Left lobe of liver (tissue), 2 donors: ENCODE data around the gene MAJIN. TPM values are rescaled to one million over a fixed set of nuclear protein-coding genes. Genes with fewer than 3 reads are reported as not detected.
"Not testable (repeated sequence)": the region's sequence is repeated elsewhere in the genome, so short reads cannot be mapped to it uniquely, and the experiment has no call there.

Experiments
- ATAC-seq: fragments of 200-7000 bp; cut with Tn5 transposase; one replicate; pipeline ENCODE4 v1.9.1; 2020; ENCODE audit warnings: mild to moderate bottlenecking, moderate library complexity
- DNase-seq: peaks from one replicate; pipeline ENCODE4 v3.0.0-alpha.2; 2020; ENCODE audit warnings: low spot score
- total RNA-seq: library from RNA; stranded (reverse); gene quantifications from one replicate; pipeline ENCODE4 v1.2.1, GENCODE V29; 2021
- donor health status: DM: no; HTN: no; CAD: no; lungs with moderate emphysema.
- donor health status: DM: no; HTN: yes; CAD: no.

MAJIN gene
- total RNA-seq, 1 donor from 2014 or later, result not detected

DNA sequence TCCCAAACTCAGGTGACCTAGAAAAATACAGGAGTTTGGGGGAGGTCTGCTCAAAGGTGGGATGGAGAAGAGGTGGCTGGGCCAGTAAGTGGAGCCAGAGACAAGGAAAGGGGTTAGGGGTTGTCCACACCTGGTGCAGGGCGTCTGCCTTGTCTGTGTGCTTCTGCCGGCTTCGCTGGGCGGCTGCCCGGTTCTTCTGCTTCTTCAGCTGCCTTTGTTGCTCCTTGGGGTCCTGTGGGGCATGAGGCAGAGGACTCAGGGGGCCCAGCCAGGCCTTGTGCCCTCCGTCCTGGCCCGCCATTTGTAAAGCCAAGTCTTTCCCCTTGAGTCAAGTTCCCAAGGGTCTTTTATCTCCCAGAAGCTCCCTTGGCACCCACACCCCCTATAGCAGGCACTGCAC, 22.4 kb upstream of the MAJIN start:
- ATAC-seq, result no peak

DNA sequence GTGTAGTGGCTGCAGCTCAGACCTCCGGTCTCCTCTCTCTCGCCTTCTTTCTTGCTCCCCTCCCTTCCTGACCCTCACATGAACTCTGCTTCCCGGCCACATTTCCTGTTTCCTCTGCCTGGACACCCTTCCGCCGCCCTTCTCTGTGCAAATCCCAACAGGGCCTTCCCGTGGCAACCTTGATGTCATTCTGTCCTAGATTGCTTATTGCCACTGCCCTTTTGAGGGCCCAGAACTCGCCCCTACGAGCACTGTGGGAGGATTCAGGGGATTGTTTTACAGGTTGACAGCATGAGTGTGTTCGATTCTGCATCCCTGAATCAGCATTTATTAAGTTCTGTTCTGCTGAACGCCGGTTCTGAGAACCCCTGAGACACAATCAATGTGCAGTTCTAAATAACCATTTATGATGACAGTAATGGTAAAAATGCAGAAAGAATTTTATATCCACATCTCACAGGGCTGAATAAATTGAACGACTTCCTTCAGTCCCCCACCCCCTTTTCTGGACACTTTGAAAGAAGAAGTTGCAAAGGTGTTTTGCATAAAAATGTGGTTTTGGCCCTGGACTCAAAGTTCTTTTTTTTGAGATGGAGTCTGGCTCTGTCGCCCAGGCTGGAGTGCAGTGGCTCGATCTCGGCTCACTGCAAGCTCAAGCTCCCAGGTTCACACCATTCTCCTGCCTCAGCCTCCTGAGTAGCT, 18.5 kb upstream of the MAJIN start:
- DNase-seq (no peak), ATAC-seq (peak; percentile 67)

More for the DNA sequence above, 22.4 kb upstream of the MAJIN start:
- no peak for DNase-seq

DNA sequence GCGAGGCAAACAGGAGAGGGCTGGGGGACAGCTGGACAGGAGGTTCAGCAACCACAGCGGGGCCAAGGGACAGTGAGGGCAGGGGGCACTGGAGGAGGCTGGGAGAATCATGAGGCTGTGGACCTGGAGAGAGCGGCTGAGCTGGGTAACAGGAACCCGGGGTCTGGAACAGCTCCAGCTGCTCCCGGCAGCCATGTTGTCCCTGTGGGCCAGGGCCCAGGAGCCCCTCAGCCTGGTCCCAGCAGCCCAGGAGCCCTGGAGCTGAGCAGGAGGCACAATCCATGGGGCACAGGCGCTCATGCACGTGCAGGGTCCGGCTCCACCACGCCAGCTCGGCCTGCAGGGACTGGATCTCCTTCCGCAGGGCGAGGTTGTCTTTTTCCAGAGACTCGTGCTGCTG, 17.5 kb upstream of the MAJIN start:
- no peak for DNase-seq
- peak; percentile 20 for ATAC-seq

DNA sequence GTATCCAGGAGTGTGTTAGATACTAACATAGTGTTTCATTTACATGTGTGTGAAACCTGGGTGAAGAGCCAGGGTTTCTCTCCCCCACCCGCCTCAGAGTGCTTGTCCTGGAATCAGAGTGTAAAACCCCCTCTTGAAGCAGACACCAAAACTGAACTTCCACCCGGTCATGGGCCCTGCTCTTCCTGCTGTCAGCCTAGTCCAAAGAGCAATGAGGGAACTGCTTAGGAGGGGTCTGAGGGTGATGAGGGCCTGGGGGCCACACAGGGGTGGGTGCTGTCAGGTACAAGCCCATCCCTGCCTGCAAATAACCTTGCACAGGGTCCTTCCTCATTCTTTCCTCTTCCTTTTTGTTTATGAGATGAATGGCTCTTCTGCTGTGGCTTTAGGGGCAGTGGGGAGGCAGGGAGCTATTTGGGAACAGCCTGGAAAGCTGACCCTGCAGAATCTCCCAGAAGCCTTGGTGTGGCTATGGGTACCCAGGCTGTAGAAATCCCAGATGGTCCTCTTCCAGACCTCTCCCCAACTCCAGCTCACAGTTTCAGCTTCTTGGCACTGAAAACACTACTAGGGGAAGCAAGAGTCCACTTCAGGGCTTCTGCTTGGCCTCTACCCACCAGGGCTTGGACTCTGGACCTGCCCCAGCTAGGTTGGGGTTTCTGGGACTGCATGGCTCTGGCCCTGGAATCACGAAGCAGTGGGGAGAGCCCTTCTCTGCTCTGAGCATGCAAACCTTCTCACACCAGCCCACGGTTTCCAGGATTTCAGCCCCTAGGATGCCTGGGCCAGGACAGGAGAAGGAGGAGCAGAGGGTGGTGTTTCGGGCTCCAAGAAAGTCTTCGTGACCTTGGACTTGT, 16.3 kb upstream of the MAJIN start:
- ATAC-seq (peak; percentile 80), DNase-seq (no peak)

DNA sequence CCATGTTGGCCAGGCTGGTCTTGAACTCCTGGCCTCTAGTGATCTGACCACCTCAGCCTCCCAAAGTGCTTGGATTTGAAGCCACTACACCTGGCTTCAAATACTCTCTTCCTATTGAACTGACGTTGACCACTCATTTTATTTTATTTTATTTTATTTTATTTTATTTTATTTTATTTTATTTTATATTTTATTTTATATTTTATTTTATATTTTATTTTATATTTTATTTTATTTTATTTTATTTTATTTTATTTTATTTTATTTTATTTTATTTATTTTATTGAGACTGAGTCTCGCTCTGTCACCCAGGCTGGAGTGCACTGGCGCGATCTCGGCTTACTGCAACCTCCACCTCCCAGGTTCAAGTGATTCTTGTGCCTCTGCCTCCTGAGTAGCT, 11.4 kb upstream of the MAJIN start:
- DNase-seq, ATAC-seq: not testable (repeated sequence)

DNA sequence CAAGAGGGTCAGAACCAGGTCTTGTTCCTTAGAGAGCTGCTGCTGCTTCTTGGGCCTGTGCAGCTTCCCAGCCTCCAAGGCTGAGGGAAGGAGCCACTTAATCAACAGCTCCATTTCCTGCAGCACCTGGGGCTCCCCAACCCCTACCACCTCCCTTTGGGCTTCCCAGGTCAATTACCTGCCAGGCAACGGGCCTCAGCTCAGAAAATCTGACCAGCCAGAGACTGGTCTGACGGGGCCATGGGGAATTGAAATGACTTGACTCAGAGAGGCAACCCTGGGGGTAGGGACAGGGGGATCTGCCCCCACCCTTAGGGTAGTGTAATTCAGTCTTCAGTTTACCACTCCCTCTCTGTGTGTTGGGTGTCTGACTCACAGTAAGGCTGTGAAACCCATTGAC, 4.7 kb upstream of the MAJIN start:
- DNase-seq (no peak), ATAC-seq (no peak)

DNA sequence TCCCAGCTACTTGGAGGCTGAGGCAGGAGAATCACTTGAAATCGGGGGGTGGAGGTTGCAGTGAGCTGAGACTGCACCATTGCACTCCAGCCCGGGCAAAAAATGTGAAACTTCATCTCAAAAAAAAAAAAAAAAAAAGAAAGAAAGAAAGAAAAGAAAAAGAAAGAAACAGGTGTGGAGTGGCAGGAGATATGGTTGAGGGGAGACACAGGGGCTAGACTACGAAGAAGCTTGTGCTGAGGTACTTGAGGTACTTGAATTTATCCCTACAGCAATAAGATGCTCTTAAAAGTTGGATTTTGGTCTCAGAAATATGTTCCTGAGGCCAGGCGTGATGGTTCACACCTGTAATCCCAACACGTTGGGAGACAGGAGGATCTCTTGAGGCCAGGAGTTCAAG, 2.2 kb upstream of the MAJIN start:
- no peak for ATAC-seq
- DNase-seq, result no peak

DNA sequence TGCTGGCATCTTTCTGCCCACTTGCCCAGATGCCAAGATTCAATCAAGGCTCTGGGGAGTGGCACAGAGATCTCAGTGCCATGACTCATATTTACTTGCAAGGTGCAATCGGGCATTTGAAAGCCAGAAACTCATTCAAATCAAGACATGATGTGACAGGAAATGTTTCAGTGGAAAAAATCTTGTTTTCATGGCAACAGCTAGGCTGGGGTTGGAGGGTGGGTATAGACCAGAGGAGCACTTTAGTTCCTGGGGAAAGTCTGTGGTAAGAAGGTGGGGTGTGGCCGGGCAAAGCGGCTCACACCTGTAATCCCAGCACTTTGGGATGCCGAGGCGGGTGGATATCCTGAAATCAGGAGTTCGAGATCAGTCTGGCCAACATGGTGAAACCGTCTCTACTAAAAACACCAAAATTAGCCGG, 1.2 kb downstream of the MAJIN start:
- ATAC-seq, result no peak
- no peak for DNase-seq

DNA sequence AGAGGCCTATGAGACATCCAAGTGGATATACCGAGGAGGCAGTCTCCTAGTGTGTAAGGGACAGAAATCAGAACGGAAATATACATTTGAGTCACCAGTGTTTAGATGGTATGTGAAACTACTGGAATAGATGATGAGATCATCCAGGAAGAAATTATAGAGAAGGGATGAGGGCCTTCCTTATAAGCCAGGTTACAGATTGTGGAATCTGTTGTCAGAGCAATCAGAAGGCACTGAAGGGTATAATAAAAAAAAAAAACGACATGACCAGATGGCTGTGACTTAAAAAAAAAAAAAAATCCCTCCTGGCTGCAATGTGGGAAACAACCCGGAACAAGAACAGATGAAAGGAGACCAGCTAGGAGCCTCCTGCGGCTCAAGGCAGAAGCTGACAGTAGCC, 2.7 kb downstream of the MAJIN start:
- ATAC-seq (no peak), DNase-seq (no peak)

DNA sequence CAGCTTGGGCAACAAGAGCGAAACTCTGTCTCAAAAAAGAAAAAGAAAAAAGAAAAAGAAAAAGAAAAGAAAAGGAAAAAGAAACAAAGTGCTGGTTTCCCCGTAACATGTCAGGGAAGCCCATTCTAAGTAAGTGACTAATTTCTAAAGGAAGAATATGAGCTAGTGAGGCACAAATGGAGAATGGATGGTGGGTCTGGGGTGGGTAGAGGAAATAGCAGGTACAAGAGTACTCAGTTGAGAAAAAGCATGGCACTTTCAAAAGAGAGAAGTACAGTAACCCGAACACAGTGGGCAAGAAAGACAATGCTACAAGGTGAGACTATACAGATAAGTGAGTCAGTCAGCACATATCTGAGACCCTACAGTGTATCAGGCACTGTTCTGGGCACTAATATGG, 4.5 kb downstream of the MAJIN start:
- DNase-seq (no peak), ATAC-seq (no peak)

DNA sequence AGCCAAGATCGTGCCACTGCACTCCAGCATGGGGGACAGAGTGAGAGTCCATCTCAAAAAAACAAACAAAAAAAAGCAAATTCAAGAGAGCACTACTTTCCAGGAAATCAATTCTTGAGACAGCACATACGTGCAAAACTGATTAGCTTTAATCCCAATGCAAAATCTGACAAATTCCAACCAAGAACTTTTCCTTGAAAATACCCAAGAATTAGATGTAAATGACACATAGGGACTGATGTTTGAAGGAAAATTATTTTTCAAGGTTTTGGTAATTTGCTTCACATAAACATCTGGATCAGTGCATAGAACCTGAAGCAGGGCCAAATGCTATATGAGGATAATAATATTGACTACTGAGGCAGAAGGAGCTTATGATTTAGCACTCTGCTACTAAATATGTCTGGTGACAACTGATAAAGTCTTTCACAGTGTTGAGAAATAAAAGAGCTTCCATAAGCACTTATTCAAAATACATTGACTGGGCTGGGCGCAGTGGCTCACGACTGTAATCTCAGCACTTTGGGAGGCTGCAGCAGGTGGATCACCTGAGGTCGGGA, 8.8 kb downstream of the MAJIN start:
- DNase-seq, result no peak
- no peak for ATAC-seq

DNA sequence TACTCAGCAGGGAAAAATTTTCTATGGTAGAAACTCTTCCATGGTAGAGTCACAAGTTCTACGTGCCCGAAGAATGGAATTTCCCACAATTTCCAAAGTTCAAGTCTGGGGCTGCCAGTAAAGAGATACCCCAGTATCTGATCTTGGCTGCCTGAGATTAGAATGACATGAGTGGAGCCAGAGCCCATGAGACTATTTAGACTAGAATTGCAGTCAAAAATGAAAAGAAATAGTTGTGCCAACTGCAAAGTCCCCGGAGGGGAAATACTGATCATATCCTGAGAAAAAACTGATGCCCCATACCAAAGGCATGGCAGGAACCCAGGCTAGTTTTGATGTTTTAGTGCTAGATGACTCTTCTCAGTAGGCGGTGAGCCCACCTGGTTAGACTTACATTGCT, 11.2 kb downstream of the MAJIN start:
- DNase-seq (no peak), ATAC-seq (no peak)

DNA sequence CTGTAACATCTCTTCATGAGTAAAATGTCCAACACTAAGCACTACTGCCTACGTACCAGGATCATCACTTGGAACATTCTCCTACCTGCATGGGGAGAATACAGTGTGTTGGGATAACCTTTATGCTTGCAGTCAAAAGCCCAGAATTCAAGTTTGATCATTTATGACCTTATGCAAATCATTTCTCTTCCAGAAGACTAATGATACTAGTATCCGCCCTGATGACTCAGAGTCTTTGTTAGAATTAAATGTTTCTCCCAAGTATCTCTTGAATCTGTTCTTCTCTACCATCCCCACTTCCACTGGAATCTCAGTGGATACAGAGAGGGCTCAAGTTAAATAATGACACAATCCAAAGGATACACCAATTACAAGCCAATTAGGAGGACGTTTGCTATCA, 12.4 kb downstream of the MAJIN start:
- DNase-seq (no peak), ATAC-seq (no peak)

DNA sequence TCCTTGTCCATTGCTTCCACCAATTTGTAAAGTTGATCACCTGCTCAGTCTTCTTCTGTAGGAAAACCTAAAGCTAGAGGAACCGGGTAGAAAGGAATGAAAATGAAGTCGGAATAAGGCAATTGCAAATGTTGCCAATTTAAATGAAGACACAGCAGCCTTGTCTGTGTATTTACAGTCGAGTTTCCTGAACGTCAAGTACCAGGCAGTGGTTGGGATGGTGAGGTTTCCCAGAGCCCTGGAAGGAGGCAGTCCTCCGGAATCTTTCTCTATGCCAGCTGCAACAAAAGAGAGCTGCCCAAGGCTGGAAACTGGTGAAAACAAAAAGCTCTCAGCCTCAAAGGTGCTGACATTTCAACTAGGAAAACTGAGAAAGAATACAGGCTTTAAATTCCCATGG, 17.7 kb downstream of the MAJIN start:
- ATAC-seq (no peak), DNase-seq (no peak)

DNA sequence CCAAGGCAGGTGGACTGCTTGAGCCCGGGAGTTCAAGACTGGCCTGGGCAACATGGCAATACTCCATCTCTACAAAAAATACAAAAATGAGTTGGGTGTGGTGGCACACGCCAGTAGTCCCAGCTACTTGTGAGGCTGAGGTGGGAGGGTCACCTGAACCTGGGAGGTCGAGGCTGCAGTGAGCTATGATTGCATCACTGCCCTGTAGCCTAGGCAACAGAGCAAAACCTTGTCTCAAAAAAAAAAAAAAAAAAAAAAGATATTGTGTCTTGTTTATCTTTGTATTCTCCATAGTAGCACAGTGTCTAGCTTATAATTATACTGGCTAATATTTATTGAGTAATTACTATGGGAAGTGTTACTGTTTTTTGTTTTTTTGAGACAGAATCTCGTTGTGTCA, 20.4 kb downstream of the MAJIN start:
- ATAC-seq, result no peak
- DNase-seq, result no peak

DNA sequence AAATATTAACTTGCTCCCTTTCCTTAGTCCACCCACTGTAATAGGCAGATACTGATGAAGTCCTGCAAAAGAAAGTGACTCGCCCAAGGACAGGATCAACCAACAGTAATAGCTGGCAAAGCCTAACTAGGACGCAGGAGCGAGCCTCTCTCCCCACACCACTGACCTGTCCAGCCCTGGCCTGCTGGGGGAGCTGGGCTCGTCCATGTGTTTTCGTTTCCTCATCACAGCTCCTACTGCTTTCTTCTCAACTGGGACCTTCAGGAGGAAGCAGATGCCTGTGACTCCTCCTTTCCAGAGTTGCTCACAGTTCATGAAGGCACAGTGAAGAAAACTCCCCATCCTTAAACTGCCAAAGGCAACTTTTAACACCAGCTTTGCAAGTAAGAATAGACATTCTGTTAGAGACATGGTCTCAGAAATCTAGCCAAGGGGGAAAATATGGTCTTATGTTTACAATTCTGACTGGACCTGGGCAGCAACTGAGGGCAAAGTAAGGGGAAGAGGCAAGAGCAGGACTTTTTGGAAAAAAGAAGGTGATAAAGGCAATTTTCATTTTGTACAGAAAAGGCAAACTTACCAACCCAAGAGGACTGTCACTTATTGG, 24.6 kb downstream of the MAJIN start:
- DNase-seq, result no peak
- ATAC-seq, result peak; percentile 47

DNA sequence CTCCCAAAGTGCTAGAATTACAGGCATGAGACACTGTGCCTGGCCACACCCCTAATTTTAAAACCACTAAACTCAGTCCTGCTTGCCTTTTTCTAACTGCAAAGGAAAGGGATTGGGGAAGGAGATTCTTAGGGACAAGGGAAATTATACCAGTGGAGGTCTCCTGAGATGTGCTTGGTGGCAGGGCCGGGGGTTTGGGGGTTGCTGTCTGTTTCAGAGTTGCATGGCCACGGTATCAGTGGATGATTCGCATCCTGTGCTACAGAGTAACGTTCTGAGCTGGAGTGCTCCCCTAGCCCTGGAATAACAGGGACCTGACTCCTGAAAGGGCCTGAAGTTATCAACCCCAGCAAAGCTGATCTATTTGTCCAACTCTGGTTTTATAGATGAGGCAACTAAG, 35.4 kb downstream of the MAJIN start:
- ATAC-seq (no peak), DNase-seq (no peak)

DNA sequence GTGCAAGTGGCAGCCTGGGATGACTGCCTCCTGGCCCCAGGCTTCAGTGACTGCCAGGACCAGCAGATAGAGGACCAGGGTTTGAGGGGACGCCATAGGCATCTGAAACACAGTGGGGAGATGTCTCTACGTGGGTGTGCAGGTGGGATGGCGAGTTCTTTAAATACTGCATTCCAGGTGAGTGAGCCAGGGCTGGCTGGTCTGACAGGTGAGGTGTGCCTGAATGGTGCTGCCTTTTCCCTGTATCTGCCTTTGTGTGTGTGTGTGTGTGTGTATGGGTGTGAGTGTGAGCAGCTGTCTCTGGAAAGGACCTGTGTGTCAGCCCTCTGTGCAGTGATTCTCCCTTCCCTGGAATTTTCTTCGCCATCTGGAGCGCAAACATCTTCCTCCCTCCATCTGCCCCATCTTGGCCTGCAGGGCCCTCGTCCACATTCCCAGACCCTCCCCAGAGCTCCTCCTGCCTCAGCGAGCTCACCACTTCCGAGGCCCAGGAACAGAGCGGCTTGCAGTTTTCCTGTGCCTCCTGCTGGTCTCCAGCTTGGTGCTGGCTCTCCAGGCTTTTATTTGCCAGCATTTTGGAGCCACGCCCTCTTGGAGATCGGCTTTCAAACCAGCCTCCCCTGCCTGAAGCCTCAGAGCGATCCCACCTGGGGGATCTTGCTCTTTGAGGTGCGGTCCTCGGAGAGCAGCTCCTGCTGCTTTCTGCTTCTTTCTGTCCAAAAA, 36.4 kb downstream of the MAJIN start, which contains the start of gene GPHA2:
TSS of gene GPHA2 (minus strand) at position 535 of the 723 bp plus-strand sequence. CDS start at position 102, 433 bp downstream.
- no peak for ATAC-seq
- no peak for DNase-seq

DNA sequence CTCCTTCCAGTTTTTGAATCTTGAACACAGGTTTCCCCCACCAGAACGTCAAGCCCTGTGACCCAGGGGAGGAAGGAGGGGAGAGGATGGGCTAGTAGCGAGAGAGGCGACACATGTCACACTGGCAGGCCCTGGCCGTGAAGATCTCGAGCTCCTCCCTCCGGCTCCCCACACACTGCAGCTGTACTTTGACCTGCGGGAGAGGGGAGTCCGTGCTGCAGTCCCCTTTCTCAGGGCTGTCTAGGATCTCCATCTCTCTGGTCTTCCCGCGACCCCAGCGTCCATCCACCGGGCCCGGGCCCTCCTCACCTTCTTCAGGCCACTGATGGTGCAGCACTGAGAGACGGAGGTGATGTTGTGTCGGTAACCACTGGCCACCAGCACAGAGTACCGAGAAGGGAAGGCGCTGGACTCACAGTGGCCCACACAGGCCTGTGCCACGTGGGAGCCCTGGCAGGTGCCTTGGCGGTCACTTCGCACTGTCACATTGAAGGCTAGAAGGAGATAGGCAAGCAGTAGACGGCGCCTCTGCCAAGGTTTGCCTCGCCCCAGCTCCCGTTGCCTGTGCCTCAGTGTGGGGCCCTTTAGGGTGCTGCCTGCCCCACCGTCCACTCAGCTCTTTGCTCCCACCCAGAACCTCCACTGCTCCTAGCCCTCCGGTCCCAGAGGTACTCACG, 37.1 kb downstream of the MAJIN start:
- ATAC-seq (no peak), DNase-seq (no peak)

DNA sequence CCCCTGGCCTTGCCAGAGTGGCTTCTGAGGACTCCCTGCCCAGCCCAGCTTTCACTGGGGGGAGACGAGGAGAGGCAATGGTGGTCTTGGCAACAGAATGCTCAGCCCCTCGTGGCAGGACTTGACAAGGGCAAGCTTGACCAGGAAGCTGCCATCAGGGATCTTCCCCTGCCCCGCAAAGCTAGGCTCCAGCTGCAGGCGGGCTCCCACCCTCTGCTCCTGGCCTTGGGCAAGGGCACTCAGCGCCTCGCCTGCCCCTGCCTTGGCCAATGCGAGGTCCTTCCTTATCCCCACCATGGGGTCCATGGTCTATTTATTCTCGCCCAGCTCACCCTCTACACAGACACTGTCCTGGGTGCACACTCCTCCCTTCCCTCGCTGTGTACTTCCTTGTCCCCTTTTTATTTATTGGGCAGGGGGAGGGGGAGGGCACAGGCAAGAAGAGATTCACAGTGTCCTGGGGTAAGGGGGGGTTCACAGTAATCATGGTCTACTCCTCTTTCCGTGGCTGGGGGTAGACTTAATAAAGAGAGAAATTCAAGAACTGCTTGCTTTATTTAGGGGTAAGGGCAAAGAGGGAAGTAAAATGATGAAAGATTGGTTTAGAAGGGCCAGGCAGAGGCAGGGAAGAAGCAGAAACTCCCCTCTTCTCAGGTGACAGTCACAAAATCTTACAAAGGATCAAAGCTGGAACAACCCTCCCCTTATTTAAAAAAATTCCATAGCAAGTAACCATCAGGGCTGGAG, 37.8 kb downstream of the MAJIN start:
- no peak for ATAC-seq
- DNase-seq, result no peak
